NOMO-1 treated with dmso at 0.1 percent for 144 hours (cell line): ENCODE data around the gene CFAP97D2.
"Not testable (repeated sequence)": the region's sequence is repeated elsewhere in the genome, so short reads cannot be mapped to it uniquely, and the experiment has no call there.

Source experiments
- DNase-seq: peaks from one replicate; lab custom pipeline; 2025; ENCODE audit not compliant: unreplicated experiment; lab: John Stamatoyannopoulos, UW

Gene CFAP97D2

GRCh38 chr13:114157869-114158495 is 21.1 kb upstream of the CFAP97D2 start:
- no peak for DNase-seq

GRCh38 chr13:114158869-114159666 is 20.0 kb upstream of the CFAP97D2 start:
- DNase-seq = not testable (repeated sequence)

- DNase-seq = no peak
Measured at GRCh38 chr13:114161028-114161556, 18.0 kb upstream of the CFAP97D2 start.

GRCh38 chr13:114161644-114162532 is 17.2 kb upstream of the CFAP97D2 start:
- peak; percentile 57 for DNase-seq

GRCh38 chr13:114162533-114162922 is 16.5 kb upstream of the CFAP97D2 start:
- no peak for DNase-seq

- DNase-seq = no peak
Measured at GRCh38 chr13:114164053-114164452, 15.0 kb upstream of the CFAP97D2 start.

- no peak for DNase-seq
Measured at GRCh38 chr13:114164681-114165429, 14.2 kb upstream of the CFAP97D2 start.

- DNase-seq = no peak
Measured at GRCh38 chr13:114166381-114167131, 12.5 kb upstream of the CFAP97D2 start.

GRCh38 chr13:114167426-114167825 is 11.6 kb upstream of the CFAP97D2 start:
- DNase-seq = peak; percentile 77

- no peak for DNase-seq
Measured at GRCh38 chr13:114167885-114168284, 11.2 kb upstream of the CFAP97D2 start.

- no peak for DNase-seq
Measured at GRCh38 chr13:114173272-114173671, 5.8 kb upstream of the CFAP97D2 start.

GRCh38 chr13:114173745-114174144 is 5.3 kb upstream of the CFAP97D2 start:
- DNase-seq = no peak

GRCh38 chr13:114174529-114174961 is 4.5 kb upstream of the CFAP97D2 start:
- no peak for DNase-seq

- DNase-seq = not testable (repeated sequence)
Measured at GRCh38 chr13:114176359-114176902, 2.6 kb upstream of the CFAP97D2 start.

GRCh38 chr13:114177245-114178010 is 1.6 kb upstream of the CFAP97D2 start:
- DNase-seq = no peak

- DNase-seq = no peak
Measured at GRCh38 chr13:114185182-114185971, 6.3 kb downstream of the CFAP97D2 start.

- no peak for DNase-seq
Measured at GRCh38 chr13:114194853-114195252, 15.8 kb downstream of the CFAP97D2 start.

GRCh38 chr13:114196629-114197028 is 17.6 kb downstream of the CFAP97D2 start:
- DNase-seq = no peak
